SU-DHL-6 (cell line): ENCODE measurements around the gene QPCT.

ENCODE experiments used
- EZH2phosphoT487 ChIP-seq: fragments of 200-600 bp; sonication (generic), shearing (Covaris generic); conservative IDR thresholded peaks from 2 replicates; pipeline ENCODE4 v1.6.1; 2018; ENCODE audit warnings: mild to moderate bottlenecking, antibody characterized with exemption, low read length, moderate library complexity, mixed read lengths
- TF ChIP-seq, protein P1 (sequence below): fragments of 200-600 bp; sonication (generic); IDR thresholded peaks from one replicate; pipeline ENCODE4 v1.5.1; 2017; ENCODE audit warnings: antibody characterized with exemption, mild to moderate bottlenecking, low read length, moderate library complexity; ENCODE audit not compliant: insufficient read depth, poor library complexity, severe bottlenecking

DNA sequence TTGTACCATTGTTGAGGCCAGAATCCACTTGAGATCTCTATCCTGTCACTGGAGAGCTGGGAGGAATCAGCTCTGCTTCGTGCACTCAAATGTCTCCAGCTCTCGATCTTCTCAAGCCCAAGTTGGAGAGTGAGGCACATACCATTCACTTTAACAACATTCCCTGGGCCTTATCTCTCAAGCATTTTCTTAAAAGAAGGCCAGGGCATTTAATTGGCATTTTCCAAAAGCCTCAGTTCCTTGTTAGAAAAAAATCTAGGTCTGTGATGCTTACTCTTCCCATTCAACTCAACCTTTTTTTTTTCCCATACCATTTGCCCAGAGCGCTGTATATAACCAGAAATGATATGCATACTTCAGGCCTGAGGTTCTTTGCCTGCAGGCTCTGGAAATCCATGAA is 10.1 kb downstream of the QPCT start:
- TF ChIP-seq, protein P1, sequence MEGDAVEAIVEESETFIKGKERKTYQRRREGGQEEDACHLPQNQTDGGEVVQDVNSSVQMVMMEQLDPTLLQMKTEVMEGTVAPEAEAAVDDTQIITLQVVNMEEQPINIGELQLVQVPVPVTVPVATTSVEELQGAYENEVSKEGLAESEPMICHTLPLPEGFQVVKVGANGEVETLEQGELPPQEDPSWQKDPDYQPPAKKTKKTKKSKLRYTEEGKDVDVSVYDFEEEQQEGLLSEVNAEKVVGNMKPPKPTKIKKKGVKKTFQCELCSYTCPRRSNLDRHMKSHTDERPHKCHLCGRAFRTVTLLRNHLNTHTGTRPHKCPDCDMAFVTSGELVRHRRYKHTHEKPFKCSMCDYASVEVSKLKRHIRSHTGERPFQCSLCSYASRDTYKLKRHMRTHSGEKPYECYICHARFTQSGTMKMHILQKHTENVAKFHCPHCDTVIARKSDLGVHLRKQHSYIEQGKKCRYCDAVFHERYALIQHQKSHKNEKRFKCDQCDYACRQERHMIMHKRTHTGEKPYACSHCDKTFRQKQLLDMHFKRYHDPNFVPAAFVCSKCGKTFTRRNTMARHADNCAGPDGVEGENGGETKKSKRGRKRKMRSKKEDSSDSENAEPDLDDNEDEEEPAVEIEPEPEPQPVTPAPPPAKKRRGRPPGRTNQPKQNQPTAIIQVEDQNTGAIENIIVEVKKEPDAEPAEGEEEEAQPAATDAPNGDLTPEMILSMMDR: no peak
- TF ChIP-seq EZH2phosphoT487: no peak
